SK-N-MC (cell line): ENCODE data around the gene TMED10.

Source experiments
- EZH2 ChIP-seq: fragments of 200-600 bp; sonication (generic); IDR thresholded peaks from one replicate; pipeline ENCODE4 v1.6.1; 2017; ENCODE audit warnings: antibody characterized with exemption
- POLR2AphosphoS5 ChIP-seq: IDR thresholded peaks from 2 replicates; pipeline ENCODE4 v1.6.1; 2012; ENCODE audit warnings: mild to moderate bottlenecking, low read depth, low read length, borderline replicate concordance

GRCh38 chr14:75132382-75133086, 43.9 kb downstream of the TMED10 start:
- no peak for TF ChIP-seq EZH2
- TF ChIP-seq POLR2AphosphoS5 = 0 out of 2 replicates have a peak, but pooled peaks have one; percentile 24
